Stimulated activated CD4-positive, alpha-beta T cell treated with anti-CD3 and anti-CD28 coated beads, Interleukin-15, amount 100 ng/mL, for 48 hours (primary cell): ENCODE measurements around the gene DMRTC1.
"Not testable (repeated sequence)": the region's sequence is repeated elsewhere in the genome, so short reads cannot be mapped to it uniquely, and the experiment has no call there.

Experiments used
- DNase-seq, 2 donors: peaks; one replicate each; pipeline ENCODE4 v3.0.0-alpha.2; 2020; ENCODE audit warnings: low read depth in 2 of 2

The DMRTC1 gene

GRCh38 chrX:72943819-72944169 lies at the start of gene DMRTC1:
TSS of gene DMRTC1 (minus strand) at chrX:72943837. CDS start at chrX:72875694, 68,143 bp downstream.
- DNase-seq, result not testable (repeated sequence)

GRCh38 chrX:72980894-72981469 lies 37.3 kb upstream of the DMRTC1 start:
- DNase-seq, result not testable (repeated sequence)

GRCh38 chrX:72974885-72975284 lies 31.2 kb upstream of the DMRTC1 start:
- DNase-seq, result not testable (repeated sequence)

GRCh38 chrX:72971859-72972258 lies 28.2 kb upstream of the DMRTC1 start:
- not testable (repeated sequence) for DNase-seq

- DNase-seq, result not testable (repeated sequence)
Observed at GRCh38 chrX:72959971-72960370, 16.3 kb upstream of the DMRTC1 start.

- DNase-seq, result not testable (repeated sequence)
Observed at GRCh38 chrX:72943035-72943818, 410 bp downstream of the DMRTC1 start.

- not testable (repeated sequence) for DNase-seq
Observed at GRCh38 chrX:72942272-72942671, 1.4 kb downstream of the DMRTC1 start.

- not testable (repeated sequence) for DNase-seq
Observed at GRCh38 chrX:72937906-72938305, 5.7 kb downstream of the DMRTC1 start, which contains the start of gene FAM236A. TSS of gene FAM236A (plus strand) at chrX:72938206. CDS start at chrX:72938263, 57 bp downstream.

- DNase-seq, result not testable (repeated sequence)
Observed at GRCh38 chrX:72936882-72937455, 6.7 kb downstream of the DMRTC1 start.

GRCh38 chrX:72936455-72936854 lies 7.2 kb downstream of the DMRTC1 start:
- DNase-seq, result not testable (repeated sequence)

- not testable (repeated sequence) for DNase-seq
Observed at GRCh38 chrX:72932283-72932682, 11.4 kb downstream of the DMRTC1 start.

- DNase-seq, result not testable (repeated sequence)
Observed at GRCh38 chrX:72916096-72916495, 27.5 kb downstream of the DMRTC1 start.

GRCh38 chrX:72912315-72912714 lies 31.3 kb downstream of the DMRTC1 start, which contains the start of gene FAM236C:
TSS of gene FAM236C (plus strand) at chrX:72912615. CDS start at chrX:72912715, 100 bp downstream.
- not testable (repeated sequence) for DNase-seq

GRCh38 chrX:72889740-72890139 lies 53.9 kb downstream of the DMRTC1 start:
- not testable (repeated sequence) for DNase-seq

GRCh38 chrX:72882898-72883297 lies 60.7 kb downstream of the DMRTC1 start:
- DNase-seq, result not testable (repeated sequence)

- DNase-seq, result not testable (repeated sequence)
Observed at GRCh38 chrX:72837532-72837931, 106.1 kb downstream of the DMRTC1 start.

GRCh38 chrX:72830701-72831100 lies 112.9 kb downstream of the DMRTC1 start:
- not testable (repeated sequence) for DNase-seq
